ENCODE measurements around the gene ZNF836.

Gene ZNF836

GRCh38 chr19:52138983-52139251 lies 32.5 kb downstream of the ZNF836 start:
- no peak for DNase-seq (ENCODE audit: low read depth in 2 of 2)
- H3K4me3 ChIP-seq (replicated peaks in 1 of 2; ENCODE audit: low read depth in 2 of 2, low read length in 2 of 2) = peak overlapping the region; percentile 74 to 95
- TF ChIP-seq CTCF (IDR thresholded peaks at IDR 0.05; ENCODE audit: low read depth, low read length) = no peak

GRCh38 chr19:52138278-52138982 lies 33.0 kb downstream of the ZNF836 start:
- DNase-seq (ENCODE audit: low read depth in 2 of 2) = peak in 1 of 2 donors; percentile 16
- H3K4me3 ChIP-seq (replicated peaks in 1 of 2; ENCODE audit: low read depth in 2 of 2, low read length in 2 of 2) = peak overlapping the region; percentile 74 to 95
- TF ChIP-seq CTCF (IDR thresholded peaks at IDR 0.05; ENCODE audit: low read depth, low read length) = no peak

GRCh38 chr19:52120286-52120685 lies 51.1 kb downstream of the ZNF836 start:
- H3K4me3 ChIP-seq (replicated peaks in 1 of 2; ENCODE audit: low read depth in 2 of 2, low read length in 2 of 2) = no peak overlapping the region
- no peak for DNase-seq (ENCODE audit: low read depth in 2 of 2)
- TF ChIP-seq CTCF (IDR thresholded peaks at IDR 0.05; ENCODE audit: low read depth, low read length) = no peak

- H3K4me3 ChIP-seq (replicated peaks in 1 of 2; ENCODE audit: low read depth in 2 of 2, low read length in 2 of 2) = no peak overlapping the region
- peak in 1 of 2 donors; percentile 9 for DNase-seq (ENCODE audit: low read depth in 2 of 2)
Measured at GRCh38 chr19:52115526-52116053, 55.8 kb downstream of the ZNF836 start.

GRCh38 chr19:52114691-52115090 lies 56.7 kb downstream of the ZNF836 start:
- no peak overlapping the region for H3K4me3 ChIP-seq (replicated peaks in 1 of 2; ENCODE audit: low read depth in 2 of 2, low read length in 2 of 2)
- no peak for DNase-seq (ENCODE audit: low read depth in 2 of 2)
- TF ChIP-seq CTCF (IDR thresholded peaks at IDR 0.05; ENCODE audit: low read depth, low read length) = no peak

More at GRCh38 chr19:52115526-52116053, 55.8 kb downstream of the ZNF836 start:
- TF ChIP-seq CTCF (IDR thresholded peaks at IDR 0.05; ENCODE audit: low read depth, low read length) = no peak

GRCh38 chr19:52112624-52113023 lies 58.8 kb downstream of the ZNF836 start:
- TF ChIP-seq CTCF (IDR thresholded peaks at IDR 0.05; ENCODE audit: low read depth, low read length) = no peak
- no peak for DNase-seq (ENCODE audit: low read depth in 2 of 2)
- no peak overlapping the region for H3K4me3 ChIP-seq (replicated peaks in 1 of 2; ENCODE audit: low read depth in 2 of 2, low read length in 2 of 2)

- no peak overlapping the region for H3K4me3 ChIP-seq (replicated peaks in 1 of 2; ENCODE audit: low read depth in 2 of 2, low read length in 2 of 2)
- no peak for DNase-seq (ENCODE audit: low read depth in 2 of 2)
- TF ChIP-seq CTCF (IDR thresholded peaks at IDR 0.05; ENCODE audit: low read depth, low read length) = no peak
Measured at GRCh38 chr19:52110780-52111179, 60.6 kb downstream of the ZNF836 start.
